G401 (cell line): ENCODE measurements around the gene SLC2A6. TPM values are rescaled to one million over a fixed set of nuclear protein-coding genes. Genes with fewer than 3 reads are reported as not detected.
A peak's percentile ranks its signal among the peaks of the same experiment; 100 is the strongest.

Experiments
- DNase-seq: peaks from one replicate; pipeline ENCODE4 v3.0.0-alpha.2; 2015; ENCODE audit warnings: low spot score
- in situ Hi-C: cut with HindIII; loops from 2 replicates; pipeline ENCODE4 v1.10.0; 2016; ENCODE audit warnings: low sequenced_read_pairs, mixed read lengths
- total RNA-seq: library from RNA; depleted of rRNA; stranded (reverse); fragments of >200 nt; shearing (Covaris generic); gene quantifications from 2 replicates; pipeline ENCODE4 v1.2.3, GENCODE V29; 2014

SLC2A6 gene
- total RNA-seq, 1 experiment from 2014 or later: 5.5 TPM

GRCh38 chr9:133516256-133516960, 37.5 kb upstream of the SLC2A6 start:
- no peak for DNase-seq
- in situ Hi-C loops: no loop called here

GRCh38 chr9:133515615-133516255, 36.8 kb upstream of the SLC2A6 start:
- DNase-seq: no peak
- in situ Hi-C loops: no loop called here

GRCh38 chr9:133515240-133515610, 36.3 kb upstream of the SLC2A6 start:
- DNase-seq: no peak

GRCh38 chr9:133514460-133515239, 35.8 kb upstream of the SLC2A6 start:
- DNase-seq: peak; percentile 53

More at GRCh38 chr9:133515240-133515610, 36.3 kb upstream of the SLC2A6 start:
- in situ Hi-C loops: no loop called here

GRCh38 chr9:133513214-133514100, 34.6 kb upstream of the SLC2A6 start:
- in situ Hi-C loops: no loop called here
- DNase-seq: no peak

More at GRCh38 chr9:133514460-133515239, 35.8 kb upstream of the SLC2A6 start:
- in situ Hi-C loops: no loop called here

GRCh38 chr9:133512253-133513213, 33.6 kb upstream of the SLC2A6 start:
- in situ Hi-C loops: no loop called here
- DNase-seq: no peak

GRCh38 chr9:133511607-133512006, 32.7 kb upstream of the SLC2A6 start:
- DNase-seq: no peak
- in situ Hi-C loops: no loop called here

- in situ Hi-C loops: no loop called here
- no peak for DNase-seq
Measured at GRCh38 chr9:133510926-133511505, 32.1 kb upstream of the SLC2A6 start.

GRCh38 chr9:133509179-133510083, 30.5 kb upstream of the SLC2A6 start:
- DNase-seq: peak; percentile 19

GRCh38 chr9:133508046-133508445, 29.1 kb upstream of the SLC2A6 start:
- in situ Hi-C loops: no loop called here
- DNase-seq: no peak

More at GRCh38 chr9:133509179-133510083, 30.5 kb upstream of the SLC2A6 start:
- in situ Hi-C loops: no loop called here

GRCh38 chr9:133507246-133507965, 28.5 kb upstream of the SLC2A6 start:
- DNase-seq: no peak
- in situ Hi-C loops: no loop called here

- in situ Hi-C loops: no loop called here
- no peak for DNase-seq
Measured at GRCh38 chr9:133506653-133507038, 27.7 kb upstream of the SLC2A6 start.

GRCh38 chr9:133505901-133506652, 27.2 kb upstream of the SLC2A6 start:
- in situ Hi-C loops: no loop called here

GRCh38 chr9:133505186-133505830, 26.4 kb upstream of the SLC2A6 start:
- in situ Hi-C loops: no loop called here
- no peak for DNase-seq

More at GRCh38 chr9:133505901-133506652, 27.2 kb upstream of the SLC2A6 start:
- no peak for DNase-seq

- DNase-seq: no peak
- in situ Hi-C loops: no loop called here
Measured at GRCh38 chr9:133502112-133502511, 23.2 kb upstream of the SLC2A6 start.
